GM06990 (cell line): ENCODE results near the gene TULP4.

Experiments used
- DNase-seq: peaks from one replicate; pipeline ENCODE4 v3.0.0-alpha.2; 2011; ENCODE audit not compliant: insufficient read length; ENCODE audit errors: extremely low read depth
- H3K27me3 ChIP-seq: replicated peaks from 2 replicates; pipeline ENCODE4 v1.6.0; 2011; ENCODE audit warnings: low read length; ENCODE audit not compliant: control insufficient read depth, insufficient read depth
- H3K36me3 ChIP-seq: 2 replicates; pipeline ENCODE4 v1.5.1; 2011; ENCODE audit warnings: low read length; ENCODE audit not compliant: control insufficient read depth, insufficient read depth
- H3K4me3 ChIP-seq: replicated peaks from 2 replicates; pipeline ENCODE4 v1.5.1; 2011; ENCODE audit warnings: low read depth, mild to moderate bottlenecking, control low read depth, low read length
- CTCF ChIP-seq: IDR thresholded peaks from 2 replicates; pipeline ENCODE4 v1.5.1; 2011; ENCODE audit warnings: low read length, control low read depth, mild to moderate bottlenecking, inconsistent platforms; ENCODE audit not compliant: insufficient read depth, poor library complexity, severe bottlenecking

Gene TULP4

GRCh38 chr6:158437571-158437970, 125.3 kb downstream of the TULP4 start:
- Histone ChIP-seq H3K36me3 (peaks cover 3% of the 10 kb centered on the region; the same call in 1 of the 2 replicates), H3K27me3 (no peaks in the 10 kb centered on the region), H3K4me3 (no peak overlapping the region)
- TF ChIP-seq CTCF, result no peak
- DNase-seq, result no peak

GRCh38 chr6:158438226-158438625, 126.0 kb downstream of the TULP4 start:
- no peak for DNase-seq
- H3K27me3 ChIP-seq, result no peaks in the 10 kb centered on the region
- H3K4me3 ChIP-seq, result no peak overlapping the region
- no peak for TF ChIP-seq CTCF
- peaks cover 3% of the 10 kb centered on the region; the same call in 1 of the 2 replicates for H3K36me3 ChIP-seq

- no peaks in the 10 kb centered on the region for H3K27me3 ChIP-seq
- H3K36me3 ChIP-seq, result peaks cover 3% of the 10 kb centered on the region; the same call in 1 of the 2 replicates
- no peak for TF ChIP-seq CTCF
- peak; percentile 48 for DNase-seq
- H3K4me3 ChIP-seq, result no peak overlapping the region
Measured at GRCh38 chr6:158439255-158439654, 127.0 kb downstream of the TULP4 start.

- TF ChIP-seq CTCF, result no peak
- no peak for DNase-seq
- Histone ChIP-seq H3K4me3 (no peak overlapping the region), H3K27me3 (no peaks in the 10 kb centered on the region), H3K36me3 (peaks cover 4% of the 10 kb centered on the region; the same call in 1 of the 2 replicates)
Measured at GRCh38 chr6:158441716-158442215, 129.5 kb downstream of the TULP4 start.

GRCh38 chr6:158442306-158442705, 130.0 kb downstream of the TULP4 start:
- Histone ChIP-seq H3K27me3 (no peaks in the 10 kb centered on the region), H3K4me3 (no peak overlapping the region), H3K36me3 (peaks cover 4% of the 10 kb centered on the region; the same call in 1 of the 2 replicates)
- DNase-seq, result no peak
- TF ChIP-seq CTCF, result no peak
